Measurements from ENCODE around the gene CSAG2. TPM values are rescaled to one million over a fixed set of nuclear protein-coding genes. Genes with fewer than 3 reads are reported as not detected.
"Not testable (repeated sequence)": the region's sequence is repeated elsewhere in the genome, so short reads cannot be mapped to it uniquely, and the experiment has no call there.

CSAG2 gene, protein sequence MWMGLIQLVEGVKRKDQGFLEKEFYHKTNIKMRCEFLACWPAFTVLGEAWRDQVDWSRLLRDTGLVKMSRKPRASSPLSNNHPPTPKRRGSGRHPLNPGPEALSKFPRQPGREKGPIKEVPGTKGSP
- not detected in 2 replicates for total RNA-seq (2014; rRNA removed; shearing (Covaris generic))

GRCh38 chrX:152709173-152709572 lies at the start of gene CSAG2:
TSS of gene CSAG2 (minus strand) at chrX:152709273. CDS start at chrX:152709112, 161 bp downstream.
- H3K4me1 ChIP-seq; H3K36me3 ChIP-seq; H3K27me3 ChIP-seq; DNase-seq; H3K27ac ChIP-seq; H3K9me3 ChIP-seq (replicated peaks); H3K4me3 ChIP-seq: not testable (repeated sequence)

DNA sequence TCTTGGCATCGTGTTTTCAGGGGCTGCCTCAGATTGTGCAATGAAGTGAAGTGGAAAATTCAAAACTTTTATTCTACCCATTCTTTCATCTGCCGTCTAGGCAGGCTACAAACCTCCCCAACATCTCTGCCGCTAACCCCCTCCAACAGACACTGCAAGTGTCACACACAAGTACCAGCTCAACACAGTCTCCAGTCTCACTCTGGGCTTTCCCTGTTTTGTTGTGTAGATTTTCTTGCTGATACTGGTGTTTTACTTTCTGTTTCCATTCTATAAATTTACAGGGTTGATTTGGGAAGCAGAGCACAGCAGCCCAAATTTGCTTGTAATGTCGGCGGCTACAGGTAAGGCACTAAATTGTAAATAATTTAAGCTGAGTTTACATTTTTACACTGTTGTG lies 45.8 kb upstream of the CSAG2 start:
- not testable (repeated sequence) for H3K36me3 ChIP-seq; H3K27ac ChIP-seq; H3K27me3 ChIP-seq; H3K4me1 ChIP-seq; H3K9me3 ChIP-seq (replicated peaks); DNase-seq; H3K4me3 ChIP-seq

DNA sequence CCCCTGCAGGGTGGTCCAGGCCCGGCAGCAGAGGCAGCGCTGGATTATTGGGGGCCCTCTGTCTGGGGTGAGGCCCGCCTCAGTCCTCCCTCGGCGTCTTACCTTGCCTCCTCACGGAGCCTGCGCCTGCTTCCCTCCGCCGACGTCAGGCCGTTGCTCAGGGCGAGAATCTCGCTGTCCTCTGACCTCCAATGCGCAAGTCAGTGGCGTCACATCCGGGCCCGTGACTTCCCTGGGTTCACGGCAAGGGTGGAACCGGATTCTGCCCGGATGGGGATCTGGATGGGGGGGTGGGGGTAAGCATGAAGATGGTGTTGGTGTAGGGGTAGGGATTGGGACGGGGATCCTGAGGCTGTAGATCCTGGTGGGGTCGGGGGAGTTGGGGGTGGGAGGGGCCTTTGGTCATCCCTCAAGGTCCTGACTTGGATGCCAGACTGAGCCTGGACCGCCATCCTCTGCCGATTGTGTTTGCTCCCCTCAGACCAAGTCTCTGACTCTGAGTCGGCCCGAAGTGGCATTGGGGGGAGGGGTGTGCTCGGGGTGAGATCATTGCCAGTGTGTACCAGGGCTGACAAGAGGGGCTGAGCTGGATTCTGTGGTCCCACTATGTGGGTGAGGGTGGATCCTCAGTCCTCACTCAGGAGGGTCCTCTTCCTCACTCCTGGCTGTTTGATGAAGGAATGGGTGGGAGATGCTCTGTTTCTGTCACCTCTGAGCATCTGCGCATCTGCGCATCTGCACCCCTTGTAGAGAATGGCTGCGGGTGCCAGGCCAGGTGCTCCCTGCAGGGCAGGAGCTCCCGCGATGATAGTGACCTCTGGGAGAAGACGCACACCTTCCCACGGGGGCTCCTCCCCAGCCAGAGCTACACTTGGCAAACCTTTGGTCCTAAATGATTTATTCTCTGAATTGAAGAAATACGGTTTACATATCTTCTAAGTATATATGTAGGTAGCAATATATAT lies 44.9 kb upstream of the CSAG2 start, which contains the start of gene MAGEA2:
Gene MAGEA2, minus strand, starts transcription at position 157 of the 965 bp plus-strand sequence. CDS start 2,479 bp downstream, outside the sequence.
- not testable (repeated sequence) for H3K27me3 ChIP-seq; H3K4me3 ChIP-seq; DNase-seq; H3K36me3 ChIP-seq; H3K9me3 ChIP-seq (replicated peaks); H3K27ac ChIP-seq; H3K4me1 ChIP-seq

DNA sequence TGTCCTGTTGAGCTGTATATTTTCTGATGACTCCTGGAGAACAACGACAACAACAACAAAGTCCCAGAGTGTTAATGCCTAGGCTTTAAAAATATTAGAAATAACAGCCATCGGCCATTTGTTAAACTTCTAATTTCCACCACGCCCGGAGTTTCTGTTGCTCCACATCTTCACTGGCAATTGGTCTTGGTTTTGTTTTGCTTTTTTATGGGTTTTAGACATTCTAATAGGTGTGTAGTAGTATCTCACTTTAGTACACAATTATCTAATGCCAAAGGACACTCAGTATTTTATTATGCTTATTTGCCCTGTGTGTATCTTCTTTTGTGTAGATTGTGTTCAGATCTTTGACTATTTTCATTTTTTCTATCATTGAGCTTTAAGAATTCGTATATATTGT lies 29.5 kb upstream of the CSAG2 start:
- no peaks in the 10 kb centered on the region for H3K9me3 ChIP-seq (replicated peaks)
- no peak overlapping the region for H3K27ac ChIP-seq
- H3K4me3 ChIP-seq, result no peak overlapping the region
- no peaks in the 10 kb centered on the region for H3K36me3 ChIP-seq
- no peaks in the 10 kb centered on the region for H3K4me1 ChIP-seq
- no peaks in the 10 kb centered on the region for H3K27me3 ChIP-seq
- no peak for DNase-seq

DNA sequence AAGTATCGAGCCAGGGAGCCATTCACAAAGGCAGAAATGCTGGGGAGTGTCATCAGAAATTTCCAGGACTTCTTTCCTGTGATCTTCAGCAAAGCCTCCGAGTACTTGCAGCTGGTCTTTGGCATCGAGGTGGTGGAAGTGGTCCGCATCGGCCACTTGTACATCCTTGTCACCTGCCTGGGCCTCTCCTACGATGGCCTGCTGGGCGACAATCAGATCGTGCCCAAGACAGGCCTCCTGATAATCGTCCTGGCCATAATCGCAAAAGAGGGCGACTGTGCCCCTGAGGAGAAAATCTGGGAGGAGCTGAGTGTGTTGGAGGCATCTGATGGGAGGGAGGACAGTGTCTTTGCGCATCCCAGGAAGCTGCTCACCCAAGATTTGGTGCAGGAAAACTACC lies 27.5 kb upstream of the CSAG2 start:
- not testable (repeated sequence) for H3K4me3 ChIP-seq; H3K27me3 ChIP-seq; H3K36me3 ChIP-seq; H3K27ac ChIP-seq; H3K4me1 ChIP-seq; H3K9me3 ChIP-seq (replicated peaks); DNase-seq

DNA sequence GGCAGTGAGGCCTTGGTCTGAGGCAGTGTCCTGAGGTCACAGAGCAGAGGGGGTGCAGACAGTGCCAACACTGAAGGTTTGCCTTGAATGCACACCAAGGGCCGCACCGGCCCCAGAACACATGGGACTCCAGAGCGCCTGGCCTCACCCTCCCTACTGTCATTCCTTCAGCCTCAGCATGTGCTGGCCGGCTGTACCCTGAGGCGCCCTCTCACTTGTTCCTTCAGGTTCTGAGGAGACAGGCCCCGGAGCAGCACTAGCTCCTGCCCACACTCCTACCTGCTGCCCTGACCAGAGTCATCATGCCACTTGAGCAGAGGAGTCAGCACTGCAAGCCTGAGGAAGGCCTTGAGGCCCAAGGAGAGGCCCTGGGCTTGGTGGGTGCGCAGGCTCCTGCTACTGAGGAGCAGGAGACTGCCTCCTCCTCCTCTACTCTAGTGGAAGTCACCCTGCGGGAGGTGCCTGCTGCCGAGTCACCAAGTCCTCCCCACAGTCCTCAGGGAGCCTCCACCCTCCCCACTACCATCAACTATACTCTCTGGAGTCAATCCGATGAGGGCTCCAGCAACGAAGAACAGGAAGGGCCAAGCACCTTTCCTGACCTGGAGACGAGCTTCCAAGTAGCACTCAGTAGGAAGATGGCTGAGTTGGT lies 26.9 kb upstream of the CSAG2 start:
- Histone ChIP-seq H3K27ac (no peak overlapping the region), H3K36me3 (no peaks in the 10 kb centered on the region)
- DNase-seq, result no peak

DNA sequence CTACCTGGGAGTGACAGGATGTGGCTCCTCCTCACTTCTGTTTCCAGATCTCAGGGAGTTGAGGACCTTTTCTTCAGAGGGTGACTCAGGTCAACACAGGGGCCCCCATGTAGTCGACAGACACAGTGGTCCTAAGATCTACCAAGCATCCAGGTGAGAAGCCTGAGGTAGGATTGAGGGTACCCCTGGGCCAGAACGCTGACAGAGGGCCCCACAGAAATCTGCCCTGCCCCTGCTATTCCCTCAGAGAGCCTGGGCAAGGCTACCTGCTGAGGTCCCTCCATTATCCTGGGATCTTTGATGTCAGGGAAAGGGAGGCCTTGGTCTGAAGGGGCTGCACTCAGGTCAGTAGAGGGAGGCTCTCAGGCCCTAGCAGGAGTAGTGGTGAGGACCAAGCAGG lies 26.0 kb upstream of the CSAG2 start:
- no peak for DNase-seq
- H3K4me3 ChIP-seq, result no peak overlapping the region

More for the DNA sequence above, 26.9 kb upstream of the CSAG2 start:
- H3K4me3 ChIP-seq, result no peak overlapping the region
- no peaks in the 10 kb centered on the region for H3K27me3 ChIP-seq
- H3K9me3 ChIP-seq (replicated peaks), result no peaks in the 10 kb centered on the region
- no peaks in the 10 kb centered on the region for H3K4me1 ChIP-seq

GRCh38 chrX:152734143-152734858 lies 25.2 kb upstream of the CSAG2 start:
- not testable (repeated sequence) for H3K27ac ChIP-seq; H3K36me3 ChIP-seq; DNase-seq; H3K4me3 ChIP-seq; H3K4me1 ChIP-seq; H3K9me3 ChIP-seq (replicated peaks); H3K27me3 ChIP-seq

More for the DNA sequence above, 26.0 kb upstream of the CSAG2 start:
- Histone ChIP-seq H3K27ac (no peak overlapping the region), H3K4me1 (no peaks in the 10 kb centered on the region), H3K27me3 (no peaks in the 10 kb centered on the region), H3K36me3 (no peaks in the 10 kb centered on the region), H3K9me3 (replicated peaks) (no peaks in the 10 kb centered on the region)

DNA sequence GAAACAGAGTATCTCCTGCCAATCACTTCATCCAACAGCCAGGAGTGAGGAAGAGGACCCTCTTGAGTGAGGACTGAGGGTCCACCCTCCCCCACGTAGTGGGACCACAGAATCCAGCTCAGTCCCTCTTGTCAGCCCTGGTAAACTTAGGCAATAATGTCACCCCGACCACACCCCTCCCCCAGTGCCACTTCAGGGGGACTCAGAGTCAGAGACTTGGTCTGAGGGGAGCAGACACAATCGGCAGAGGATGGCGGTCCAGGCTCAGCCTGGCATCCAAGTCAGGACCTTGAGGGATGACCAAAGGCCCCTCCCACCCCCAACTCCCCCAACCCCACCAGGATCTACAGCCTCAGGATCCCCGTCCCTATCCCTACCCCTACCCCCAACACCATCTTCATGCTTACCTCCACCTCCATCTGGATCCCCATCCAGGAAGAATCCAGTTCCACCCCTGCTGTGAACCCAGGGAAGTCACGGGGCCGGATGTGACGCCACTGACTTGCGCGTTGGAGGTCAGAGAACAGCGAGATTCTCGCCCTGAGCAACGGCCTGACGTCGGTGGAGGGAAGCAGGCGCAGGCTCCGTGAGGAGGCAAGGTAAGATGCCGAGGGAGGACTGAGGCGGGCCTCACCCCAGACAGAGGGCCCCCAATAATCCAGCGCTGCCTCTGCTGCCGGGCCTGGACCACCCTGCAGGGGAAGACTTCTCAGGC lies 24.3 kb upstream of the CSAG2 start, which contains the start of the genes CSAG1 and MAGEA12:
Gene CSAG1, minus strand, starts transcription at position 461 of the 715 bp plus-strand sequence. CDS start 1,261 bp downstream, outside the sequence.
Gene MAGEA12, plus strand, starts transcription at position 497 of the 715 bp plus-strand sequence. CDS start 2,405 bp downstream, outside the sequence.
- Histone ChIP-seq H3K27me3 (no peaks in the 10 kb centered on the region), H3K4me3 (no peak within 1 kb of the TSS), H3K36me3 (no peaks in the 10 kb centered on the region), H3K4me1 (no peaks in the 10 kb centered on the region), H3K27ac (no peak within 1 kb of the TSS), H3K9me3 (replicated peaks) (no peaks in the 10 kb centered on the region)
- DNase-seq, result no peak

DNA sequence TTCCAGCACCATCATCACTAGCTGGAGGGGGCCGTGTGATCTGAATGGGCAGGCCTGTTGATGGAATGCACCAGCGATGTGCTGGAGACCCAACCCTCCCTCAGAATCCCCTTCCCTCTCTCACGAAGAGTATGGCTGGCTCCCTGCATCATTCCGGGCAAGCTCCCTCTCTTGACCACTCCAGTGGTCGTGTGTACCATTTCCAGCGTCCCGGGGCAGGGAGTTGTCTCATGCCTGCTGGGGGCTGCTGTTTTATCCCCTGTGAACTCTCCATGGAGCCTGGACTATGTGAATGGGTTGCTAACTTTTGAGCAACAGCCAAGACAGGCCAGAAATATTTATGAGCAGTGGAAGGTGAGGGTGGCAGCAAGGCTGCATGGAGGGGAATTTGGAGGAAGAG lies 16.3 kb upstream of the CSAG2 start:
- no peak overlapping the region for H3K4me3 ChIP-seq
- H3K36me3 ChIP-seq, result no peaks in the 10 kb centered on the region
- no peaks in the 10 kb centered on the region for H3K27me3 ChIP-seq
- no peak overlapping the region for H3K27ac ChIP-seq
- no peak for DNase-seq
- no peaks in the 10 kb centered on the region for H3K4me1 ChIP-seq
- H3K9me3 ChIP-seq (replicated peaks), result no peaks in the 10 kb centered on the region

DNA sequence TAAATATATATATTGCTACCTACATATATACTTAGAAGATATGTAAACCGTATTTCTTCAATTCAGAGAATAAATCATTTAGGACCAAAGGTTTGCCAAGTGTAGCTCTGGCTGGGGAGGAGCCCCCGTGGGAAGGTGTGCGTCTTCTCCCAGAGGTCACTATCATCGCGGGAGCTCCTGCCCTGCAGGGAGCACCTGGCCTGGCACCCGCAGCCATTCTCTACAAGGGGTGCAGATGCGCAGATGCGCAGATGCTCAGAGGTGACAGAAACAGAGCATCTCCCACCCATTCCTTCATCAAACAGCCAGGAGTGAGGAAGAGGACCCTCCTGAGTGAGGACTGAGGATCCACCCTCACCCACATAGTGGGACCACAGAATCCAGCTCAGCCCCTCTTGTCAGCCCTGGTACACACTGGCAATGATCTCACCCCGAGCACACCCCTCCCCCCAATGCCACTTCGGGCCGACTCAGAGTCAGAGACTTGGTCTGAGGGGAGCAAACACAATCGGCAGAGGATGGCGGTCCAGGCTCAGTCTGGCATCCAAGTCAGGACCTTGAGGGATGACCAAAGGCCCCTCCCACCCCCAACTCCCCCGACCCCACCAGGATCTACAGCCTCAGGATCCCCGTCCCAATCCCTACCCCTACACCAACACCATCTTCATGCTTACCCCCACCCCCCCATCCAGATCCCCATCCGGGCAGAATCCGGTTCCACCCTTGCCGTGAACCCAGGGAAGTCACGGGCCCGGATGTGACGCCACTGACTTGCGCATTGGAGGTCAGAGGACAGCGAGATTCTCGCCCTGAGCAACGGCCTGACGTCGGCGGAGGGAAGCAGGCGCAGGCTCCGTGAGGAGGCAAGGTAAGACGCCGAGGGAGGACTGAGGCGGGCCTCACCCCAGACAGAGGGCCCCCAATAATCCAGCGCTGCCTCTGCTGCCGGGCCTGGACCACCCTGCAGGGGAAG lies 5.0 kb upstream of the CSAG2 start, which contains the start of gene MAGEA2B:
Gene MAGEA2B, plus strand, starts transcription at position 814 of the 973 bp plus-strand sequence. CDS start 2,479 bp downstream, outside the sequence.
- not testable (repeated sequence) for H3K9me3 ChIP-seq (replicated peaks); H3K4me3 ChIP-seq; DNase-seq; H3K36me3 ChIP-seq; H3K27ac ChIP-seq; H3K27me3 ChIP-seq; H3K4me1 ChIP-seq

DNA sequence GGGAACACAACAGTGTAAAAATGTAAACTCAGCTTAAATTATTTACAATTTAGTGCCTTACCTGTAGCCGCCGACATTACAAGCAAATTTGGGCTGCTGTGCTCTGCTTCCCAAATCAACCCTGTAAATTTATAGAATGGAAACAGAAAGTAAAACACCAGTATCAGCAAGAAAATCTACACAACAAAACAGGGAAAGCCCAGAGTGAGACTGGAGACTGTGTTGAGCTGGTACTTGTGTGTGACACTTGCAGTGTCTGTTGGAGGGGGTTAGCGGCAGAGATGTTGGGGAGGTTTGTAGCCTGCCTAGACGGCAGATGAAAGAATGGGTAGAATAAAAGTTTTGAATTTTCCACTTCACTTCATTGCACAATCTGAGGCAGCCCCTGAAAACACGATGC lies 4.1 kb upstream of the CSAG2 start:
- H3K9me3 ChIP-seq (replicated peaks); H3K4me1 ChIP-seq; H3K4me3 ChIP-seq; DNase-seq; H3K36me3 ChIP-seq; H3K27me3 ChIP-seq; H3K27ac ChIP-seq: not testable (repeated sequence)

DNA sequence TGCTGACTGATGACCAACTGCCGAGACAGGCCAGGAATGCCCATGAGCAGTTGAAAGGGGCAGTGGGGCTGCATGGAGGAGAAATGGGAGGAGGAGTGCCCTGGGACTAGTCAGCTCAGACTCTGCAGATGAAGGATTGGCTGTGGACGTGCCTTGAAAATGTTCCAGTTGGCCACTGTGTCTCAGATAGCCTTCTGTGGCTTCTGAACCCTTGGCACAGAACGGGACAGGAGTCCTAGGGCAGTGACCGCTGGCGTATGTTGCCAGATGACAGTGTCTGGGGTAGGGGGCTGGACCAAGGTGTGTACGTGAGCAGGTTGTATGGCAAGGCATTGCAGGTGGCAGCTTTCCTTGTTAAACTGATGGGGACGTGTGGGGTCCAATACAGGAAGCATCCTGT lies 2.6 kb downstream of the CSAG2 start:
- not testable (repeated sequence) for H3K27ac ChIP-seq; DNase-seq; H3K36me3 ChIP-seq; H3K4me1 ChIP-seq; H3K27me3 ChIP-seq; H3K9me3 ChIP-seq (replicated peaks); H3K4me3 ChIP-seq

Data from SJCRH30 (cell line).